HG03439 (cell line): ENCODE measurements around the gene THNSL1.
"Not testable (repeated sequence)": the region's sequence is repeated elsewhere in the genome, so short reads cannot be mapped to it uniquely, and the experiment has no call there.

Source experiments
- ATAC-seq: cut with Tn5 transposase; IDR thresholded peaks from one replicate; pipeline ENCODE4 v1.9.1; 2021; ENCODE audit warnings: mild to moderate bottlenecking, moderate library complexity; ENCODE audit not compliant: unreplicated experiment

THNSL1 gene

GRCh38 chr10:25016376-25017153 lies at the start of gene THNSL1:
Gene THNSL1, plus strand, starts transcription at chr10:25016612. Its CDS starts 6,612 bp downstream, at chr10:25023224.
- ATAC-seq: peak; percentile 98

DNA sequence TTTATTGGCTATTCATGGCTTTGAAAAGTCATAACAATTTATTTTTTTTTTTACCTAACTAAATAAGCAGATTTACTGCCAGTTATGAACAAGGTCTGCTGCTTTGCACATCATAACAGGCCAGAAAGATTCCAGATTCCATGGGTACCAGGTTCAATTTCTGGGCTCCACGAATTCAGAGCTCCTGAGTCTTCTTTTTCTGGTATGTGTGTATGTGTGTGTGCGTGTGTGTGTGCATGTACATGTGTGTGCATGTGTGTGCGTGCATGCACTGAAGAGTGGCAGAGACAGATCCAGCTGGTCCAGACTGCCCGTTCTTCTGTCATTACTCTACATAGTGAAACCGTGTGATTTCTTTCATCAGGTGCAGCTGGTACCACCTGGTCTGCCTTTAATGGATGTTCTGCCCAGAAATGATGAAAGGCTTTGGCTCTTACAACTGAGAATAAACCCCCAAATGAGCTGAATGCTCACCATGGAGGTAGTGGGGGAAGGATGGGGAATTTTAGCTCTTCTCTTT lies 49.4 kb upstream of the THNSL1 start:
- ATAC-seq: no peak

DNA sequence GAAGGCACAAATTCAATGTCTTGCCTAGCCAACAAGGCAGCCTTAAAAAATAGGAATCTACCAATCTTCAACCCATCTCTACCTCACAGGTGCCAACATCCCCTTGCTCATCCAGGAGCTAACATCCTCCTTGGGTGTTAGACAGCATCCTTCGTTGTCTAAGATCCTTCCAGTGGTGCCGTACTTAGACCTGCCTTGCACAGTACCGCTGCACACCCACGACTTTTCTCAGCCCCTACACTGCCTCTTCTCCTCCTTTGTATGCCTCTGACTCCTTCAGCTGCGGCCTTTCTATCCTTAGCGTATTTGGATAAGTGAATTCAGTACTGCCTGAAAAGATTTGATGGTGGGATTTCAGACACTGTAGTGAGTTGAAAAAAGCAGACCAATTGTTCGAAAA lies 48.1 kb upstream of the THNSL1 start:
- ATAC-seq: no peak

DNA sequence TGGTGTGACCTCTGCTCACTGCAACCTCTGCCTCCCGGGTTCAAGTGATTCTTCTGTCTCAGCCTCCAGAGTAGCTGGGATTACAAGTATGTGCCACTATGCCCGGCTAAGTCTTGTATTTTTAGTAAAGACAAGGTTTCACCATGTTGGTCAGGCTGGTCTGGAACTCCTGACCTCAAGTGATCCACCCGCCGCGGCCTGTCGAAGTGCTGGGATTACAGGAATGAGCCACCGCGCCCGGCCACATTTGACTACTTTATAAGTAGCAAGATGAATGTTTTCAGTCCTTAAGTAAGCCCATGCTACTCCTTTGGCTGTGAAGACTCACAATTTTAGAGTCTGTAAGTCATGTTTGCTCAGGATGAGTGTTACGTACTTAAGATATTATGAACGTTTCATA lies 47.5 kb upstream of the THNSL1 start:
- not testable (repeated sequence) for ATAC-seq

DNA sequence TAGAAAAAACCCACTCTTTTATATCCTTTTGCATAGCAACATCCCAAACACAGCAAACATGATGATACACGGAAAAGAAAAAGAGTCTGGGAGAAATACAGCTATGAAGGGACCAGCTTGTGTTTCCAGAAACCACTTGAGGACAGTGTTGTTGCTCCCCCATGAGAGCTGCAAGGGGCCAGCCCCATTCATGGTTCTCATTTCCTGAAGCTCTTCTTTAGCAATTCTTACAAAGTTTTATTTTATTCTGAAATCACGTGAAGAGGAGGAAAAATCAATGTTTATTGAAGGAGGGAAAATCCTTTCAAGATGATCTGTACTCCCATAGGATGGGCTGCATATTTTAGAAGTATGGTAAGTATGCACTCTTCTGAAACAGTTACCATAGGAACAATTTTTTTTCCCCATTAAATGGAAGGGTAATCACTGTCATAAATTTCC lies 46.6 kb upstream of the THNSL1 start:
- no peak for ATAC-seq

DNA sequence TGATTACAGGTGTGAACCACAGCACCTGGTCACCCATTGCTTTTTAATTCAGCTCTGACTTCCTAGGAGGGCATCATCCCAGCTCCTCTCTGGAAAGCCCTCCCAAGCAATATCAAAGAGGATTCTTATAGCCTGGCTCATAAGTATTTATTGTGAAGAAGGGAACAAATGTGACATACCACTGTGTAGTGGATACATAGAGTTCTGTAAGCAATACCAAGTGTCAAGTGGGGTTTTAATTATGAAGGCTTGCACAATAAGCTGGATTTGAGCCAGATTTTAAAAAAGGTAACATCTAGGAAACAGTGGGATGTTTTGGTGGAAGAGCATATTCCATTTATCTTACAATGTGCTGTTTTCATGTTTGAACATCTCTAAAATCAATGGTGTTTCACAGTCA lies 45.0 kb upstream of the THNSL1 start:
- no peak for ATAC-seq

GRCh38 chr10:24973163-24973562 lies 43.2 kb upstream of the THNSL1 start:
- ATAC-seq: no peak

GRCh38 chr10:24974976-24975375 lies 41.4 kb upstream of the THNSL1 start:
- ATAC-seq: no peak

- no peak for ATAC-seq
These were observed 36.7 kb upstream of the THNSL1 start for GRCh38 chr10:24979685-24980084.

- no peak for ATAC-seq
These were observed 35.2 kb upstream of the THNSL1 start for GRCh38 chr10:24981161-24981710.

- ATAC-seq: no peak
These were observed 33.9 kb upstream of the THNSL1 start for GRCh38 chr10:24982319-24983112.

- ATAC-seq: no peak
These were observed 33.3 kb upstream of the THNSL1 start for GRCh38 chr10:24983130-24983529.

DNA sequence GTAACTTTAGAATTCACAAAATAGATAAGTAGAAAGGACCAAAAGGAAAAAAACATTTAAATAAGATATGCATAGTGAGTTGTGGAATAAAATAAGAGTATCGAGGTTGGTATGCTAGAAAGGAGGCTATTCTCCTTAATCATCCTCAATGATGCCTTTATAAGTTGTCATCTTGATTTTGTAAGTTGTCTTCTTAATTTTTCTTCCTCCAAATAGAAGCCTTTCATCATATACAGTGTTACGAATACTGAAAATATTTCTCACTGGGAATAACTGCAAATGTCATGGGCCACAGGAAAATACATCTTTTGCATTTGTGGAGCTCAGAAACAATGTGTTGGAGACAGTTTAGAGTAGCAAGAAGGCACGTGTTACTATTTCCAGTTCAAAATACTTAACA lies 32.5 kb upstream of the THNSL1 start:
- no peak for ATAC-seq

- ATAC-seq: no peak
These were observed 31.5 kb upstream of the THNSL1 start for GRCh38 chr10:24984906-24985305.

GRCh38 chr10:24988831-24989640 lies 27.4 kb upstream of the THNSL1 start:
- no peak for ATAC-seq

- ATAC-seq: no peak
These were observed 26.5 kb upstream of the THNSL1 start for GRCh38 chr10:24989867-24990266.

DNA sequence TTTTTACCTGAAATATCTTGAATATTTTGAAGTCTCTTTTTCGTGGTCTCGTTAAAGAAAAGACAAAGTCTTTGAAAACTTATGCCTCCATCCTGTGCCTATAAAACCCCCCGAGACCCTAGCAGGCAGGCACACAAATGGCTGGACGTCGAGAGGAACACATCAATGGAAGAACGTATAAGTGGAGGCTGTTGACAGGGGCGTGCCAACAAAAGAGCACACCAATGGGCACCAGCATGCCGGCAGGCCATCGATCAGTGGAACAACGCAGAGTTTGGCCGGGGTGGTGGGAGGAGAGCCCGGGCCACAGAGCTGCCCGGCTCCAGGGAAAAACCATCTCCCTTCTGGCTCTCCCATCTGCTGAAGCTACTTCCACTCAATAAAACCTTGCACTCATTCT lies 25.1 kb upstream of the THNSL1 start:
- no peak for ATAC-seq

- ATAC-seq: no peak
These were observed 23.8 kb upstream of the THNSL1 start for GRCh38 chr10:24992512-24993133.

- no peak for ATAC-seq
These were observed 23.0 kb upstream of the THNSL1 start for GRCh38 chr10:24993237-24993958.

DNA sequence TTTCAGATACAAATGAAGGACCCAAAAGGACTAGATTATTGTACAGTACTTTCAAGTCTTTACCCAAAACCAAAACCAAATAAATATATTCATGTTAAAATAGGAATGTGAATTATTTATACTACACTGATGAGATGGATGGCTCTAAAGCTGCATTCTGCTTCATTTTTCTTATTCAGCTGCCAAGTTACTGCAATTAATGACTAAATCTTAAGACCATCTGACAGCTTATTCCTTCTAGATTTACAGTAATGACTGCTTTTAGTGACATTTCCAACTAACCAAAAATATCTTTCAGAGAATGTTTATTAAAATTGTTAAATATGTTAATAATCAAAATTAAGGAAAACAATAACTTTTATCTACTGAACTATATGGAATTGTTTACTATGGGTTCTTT lies 21.3 kb upstream of the THNSL1 start:
- ATAC-seq: no peak
